Renal cortex interstitium (tissue), 11 donors: ENCODE data around the gene ENOX1. TPM values are rescaled to one million over a fixed set of nuclear protein-coding genes. Genes with fewer than 3 reads are reported as not detected.

ENCODE experiments used
- DNase-seq, 11 donors: peaks; one replicate each; pipeline ENCODE4 v3.0.0-alpha.2; 2013; ENCODE audit warnings: low read depth in 9 of 11, low spot score in 4 of 11; ENCODE audit errors: extremely low read depth in 1 of 11
- polyA plus RNA-seq, 3 donors: library from polyadenylated mRNA; unstranded; fragments of 120-200 nt; gene quantifications; one replicate each; pipeline ENCODE4 v1.2.1, GENCODE V29; 2013; ENCODE audit not compliant: insufficient read length in 3 of 3

ENOX1 gene
- polyA plus RNA-seq, 3 donors = 8.4 to 11.1 (median 9.7) TPM

GRCh38 chr13:43325636-43326035 lies 461.1 kb downstream of the ENOX1 start:
- no peak for DNase-seq

- DNase-seq = no peak
Observed at GRCh38 chr13:43324129-43324528, 462.6 kb downstream of the ENOX1 start.

- no peak for DNase-seq
Observed at GRCh38 chr13:43319617-43320444, 466.9 kb downstream of the ENOX1 start.

GRCh38 chr13:43316946-43317353 lies 469.8 kb downstream of the ENOX1 start:
- DNase-seq = no peak

- DNase-seq = no peak
Observed at GRCh38 chr13:43316281-43316680, 470.5 kb downstream of the ENOX1 start.

- DNase-seq = no peak
Observed at GRCh38 chr13:43315522-43315921, 471.2 kb downstream of the ENOX1 start.

GRCh38 chr13:43309311-43309710 lies 477.5 kb downstream of the ENOX1 start:
- no peak for DNase-seq

GRCh38 chr13:43307921-43308433 lies 478.8 kb downstream of the ENOX1 start:
- peak in 7 of 11 donors; percentile 45 to 83 (median 64) for DNase-seq

- DNase-seq = no peak
Observed at GRCh38 chr13:43307221-43307920, 479.4 kb downstream of the ENOX1 start.

GRCh38 chr13:43306372-43306771 lies 480.4 kb downstream of the ENOX1 start:
- DNase-seq = no peak

GRCh38 chr13:43305416-43305815 lies 481.4 kb downstream of the ENOX1 start:
- no peak for DNase-seq

- no peak for DNase-seq
Observed at GRCh38 chr13:43304945-43305344, 481.8 kb downstream of the ENOX1 start.

GRCh38 chr13:43304449-43304848 lies 482.3 kb downstream of the ENOX1 start:
- no peak for DNase-seq

- peak in 5 of 11 donors; percentile 46 to 51 (median 50) for DNase-seq
Observed at GRCh38 chr13:43303033-43303729, 483.6 kb downstream of the ENOX1 start.

GRCh38 chr13:43301346-43301969 lies 485.3 kb downstream of the ENOX1 start:
- no peak for DNase-seq

- no peak for DNase-seq
Observed at GRCh38 chr13:43300865-43301264, 485.9 kb downstream of the ENOX1 start.

- DNase-seq = no peak
Observed at GRCh38 chr13:43299374-43299773, 487.4 kb downstream of the ENOX1 start.

GRCh38 chr13:43298816-43299215 lies 488.0 kb downstream of the ENOX1 start:
- no peak for DNase-seq

GRCh38 chr13:43297967-43298678 lies 488.6 kb downstream of the ENOX1 start:
- no peak for DNase-seq
